DND-41 (cell line): ENCODE results near the gene NPC1L1.
A peak's percentile ranks its signal among the peaks of the same experiment; 100 is the strongest.

Experiments
- ATAC-seq: fragments of 200-7000 bp; cut with Tn5 transposase; 3 replicates; pipeline ENCODE4 v1.9.1; 2021; ENCODE audit warnings: low read depth; ENCODE audit not compliant: insufficient read depth
- DNase-seq: peaks from one replicate; pipeline ENCODE4 v3.0.0-alpha.2; 2020
- H2AFZ ChIP-seq: 2 replicates; pipeline ENCODE4 v1.6.0; 2012; ENCODE audit warnings: low read depth, low read length
- H3K27ac ChIP-seq: 2 replicates; pipeline ENCODE4 v1.5.1; 2012; ENCODE audit warnings: low read length, inconsistent platforms
- H3K27me3 ChIP-seq: fragments of 200-600 bp; sonication (generic); 2 replicates; pipeline ENCODE4 v1.6.0; 2012; ENCODE audit warnings: low read length, mild to moderate bottlenecking, inconsistent platforms; ENCODE audit not compliant: insufficient read depth, poor library complexity
- H3K36me3 ChIP-seq: 2 replicates; pipeline ENCODE4 v1.5.1; 2012; ENCODE audit warnings: low read length, inconsistent platforms; ENCODE audit not compliant: insufficient read depth
- H3K4me1 ChIP-seq: 2 replicates; pipeline ENCODE4 v1.5.1; 2012; ENCODE audit warnings: mild to moderate bottlenecking, low read length; ENCODE audit not compliant: insufficient read depth
- H3K4me2 ChIP-seq: 2 replicates; pipeline ENCODE4 v1.6.0; 2012; ENCODE audit warnings: mild to moderate bottlenecking, moderate library complexity, low read length, inconsistent platforms; ENCODE audit not compliant: insufficient read depth
- H3K4me3 ChIP-seq, 2 experiments: fragments of 200-600 bp in 1 of 2; shearing (Covaris generic) in 1 of 2; 2 replicates each; pipeline ENCODE4 v1.5.1; 2012 to 2016; ENCODE audit warnings: inconsistent platforms in 2 of 2, low read length in 2 of 2, mild to moderate bottlenecking in 2 of 2, low read depth in 1 of 2, moderate library complexity in 1 of 2
- H3K79me2 ChIP-seq: 2 replicates; pipeline ENCODE4 v1.6.0; 2012; ENCODE audit warnings: low read length, inconsistent platforms; ENCODE audit not compliant: insufficient read depth
- H3K9ac ChIP-seq: 2 replicates; pipeline ENCODE4 v1.6.0; 2012; ENCODE audit warnings: low read depth, mild to moderate bottlenecking, inconsistent platforms, low read length, moderate library complexity
- H3K9me3 ChIP-seq: 2 replicates; pipeline ENCODE4 v1.5.1; 2012; ENCODE audit warnings: low read length, moderate library complexity, mild to moderate bottlenecking, inconsistent platforms; ENCODE audit not compliant: insufficient read depth, severe bottlenecking
- H4K20me1 ChIP-seq: 2 replicates; pipeline ENCODE4 v1.6.0; 2012; ENCODE audit warnings: low read length; ENCODE audit not compliant: insufficient read depth
- EZH2 ChIP-seq: IDR thresholded peaks from 3 replicates; pipeline ENCODE4 v1.6.1; 2012; ENCODE audit warnings: borderline replicate concordance, low read depth, mild to moderate bottlenecking, moderate library complexity, low read length, inconsistent platforms; ENCODE audit not compliant: severe bottlenecking
- TF ChIP-seq, protein P1 (sequence below): IDR thresholded peaks from 2 replicates; pipeline ENCODE4 v1.5.1; 2012; ENCODE audit warnings: borderline replicate concordance, low read length, moderate library complexity, mild to moderate bottlenecking; ENCODE audit not compliant: poor library complexity, severe bottlenecking; ENCODE audit errors: extremely low read depth

Gene NPC1L1

DNA sequence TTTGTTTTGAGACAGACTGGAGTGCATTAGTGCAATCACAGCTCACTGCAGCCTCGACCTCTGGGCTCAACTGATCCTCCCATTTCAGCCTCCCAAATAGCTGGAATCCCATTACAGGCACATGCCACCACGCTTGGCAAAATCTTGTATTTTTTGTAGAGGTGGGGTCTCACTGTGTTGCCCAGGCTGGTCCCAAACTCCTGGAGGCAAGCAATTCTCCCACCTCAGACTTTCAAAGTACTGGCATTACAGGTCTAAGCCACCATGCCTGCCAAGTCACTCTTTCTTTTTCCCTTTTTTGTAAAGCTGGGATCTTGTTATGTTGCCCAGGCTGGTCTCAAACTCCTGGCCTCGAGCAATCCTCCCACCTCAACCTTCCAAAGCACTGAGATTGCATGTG lies 8.3 kb upstream of the NPC1L1 start:
- Histone ChIP-seq H3K36me3 (no peaks in the 10 kb centered on the region), H3K4me3 (no peak overlapping the region), H3K9me3 (no peaks in the 10 kb centered on the region), H3K27me3 (peaks cover 10% of the 10 kb centered on the region), H3K9ac (no peak overlapping the region), H3K79me2 (no peaks in the 10 kb centered on the region), H4K20me1 (no peaks in the 10 kb centered on the region), H2AFZ (no peak overlapping the region), H3K4me1 (no peaks in the 10 kb centered on the region), H3K4me2 (no peak overlapping the region), H3K27ac (no peak overlapping the region)
- DNase-seq (no peak), ATAC-seq (no peak)
- TF ChIP-seq, protein P1, sequence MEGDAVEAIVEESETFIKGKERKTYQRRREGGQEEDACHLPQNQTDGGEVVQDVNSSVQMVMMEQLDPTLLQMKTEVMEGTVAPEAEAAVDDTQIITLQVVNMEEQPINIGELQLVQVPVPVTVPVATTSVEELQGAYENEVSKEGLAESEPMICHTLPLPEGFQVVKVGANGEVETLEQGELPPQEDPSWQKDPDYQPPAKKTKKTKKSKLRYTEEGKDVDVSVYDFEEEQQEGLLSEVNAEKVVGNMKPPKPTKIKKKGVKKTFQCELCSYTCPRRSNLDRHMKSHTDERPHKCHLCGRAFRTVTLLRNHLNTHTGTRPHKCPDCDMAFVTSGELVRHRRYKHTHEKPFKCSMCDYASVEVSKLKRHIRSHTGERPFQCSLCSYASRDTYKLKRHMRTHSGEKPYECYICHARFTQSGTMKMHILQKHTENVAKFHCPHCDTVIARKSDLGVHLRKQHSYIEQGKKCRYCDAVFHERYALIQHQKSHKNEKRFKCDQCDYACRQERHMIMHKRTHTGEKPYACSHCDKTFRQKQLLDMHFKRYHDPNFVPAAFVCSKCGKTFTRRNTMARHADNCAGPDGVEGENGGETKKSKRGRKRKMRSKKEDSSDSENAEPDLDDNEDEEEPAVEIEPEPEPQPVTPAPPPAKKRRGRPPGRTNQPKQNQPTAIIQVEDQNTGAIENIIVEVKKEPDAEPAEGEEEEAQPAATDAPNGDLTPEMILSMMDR, result no peak
- no peak for TF ChIP-seq EZH2

DNA sequence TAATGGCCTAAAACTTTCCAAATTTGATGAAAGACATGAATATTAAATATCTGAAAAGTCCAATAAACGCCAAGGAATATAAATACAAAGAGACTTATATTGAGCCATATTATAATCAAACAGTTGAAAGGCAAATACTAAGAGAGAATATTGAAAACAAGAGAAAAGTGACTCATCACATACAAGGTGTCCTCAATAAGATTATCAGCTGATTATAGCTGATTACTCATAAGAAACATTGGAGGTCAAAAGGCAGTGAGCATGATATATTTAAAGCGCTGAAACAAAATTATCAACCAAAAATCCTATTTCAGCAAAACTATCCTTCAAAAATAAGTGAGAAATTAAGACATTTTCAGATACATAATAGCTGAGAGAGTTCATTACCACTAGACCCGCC lies 7.8 kb upstream of the NPC1L1 start:
- TF ChIP-seq EZH2, result no peak
- TF ChIP-seq, protein P1, result no peak
- Histone ChIP-seq H3K4me1 (no peaks in the 10 kb centered on the region), H3K9ac (no peak overlapping the region), H3K4me2 (no peak overlapping the region), H2AFZ (no peak overlapping the region), H4K20me1 (no peaks in the 10 kb centered on the region), H3K36me3 (no peaks in the 10 kb centered on the region), H3K27me3 (peaks cover 10% of the 10 kb centered on the region), H3K27ac (no peak overlapping the region), H3K9me3 (no peaks in the 10 kb centered on the region), H3K79me2 (no peaks in the 10 kb centered on the region), H3K4me3 (no peak overlapping the region)
- DNase-seq (no peak), ATAC-seq (no peak)

DNA sequence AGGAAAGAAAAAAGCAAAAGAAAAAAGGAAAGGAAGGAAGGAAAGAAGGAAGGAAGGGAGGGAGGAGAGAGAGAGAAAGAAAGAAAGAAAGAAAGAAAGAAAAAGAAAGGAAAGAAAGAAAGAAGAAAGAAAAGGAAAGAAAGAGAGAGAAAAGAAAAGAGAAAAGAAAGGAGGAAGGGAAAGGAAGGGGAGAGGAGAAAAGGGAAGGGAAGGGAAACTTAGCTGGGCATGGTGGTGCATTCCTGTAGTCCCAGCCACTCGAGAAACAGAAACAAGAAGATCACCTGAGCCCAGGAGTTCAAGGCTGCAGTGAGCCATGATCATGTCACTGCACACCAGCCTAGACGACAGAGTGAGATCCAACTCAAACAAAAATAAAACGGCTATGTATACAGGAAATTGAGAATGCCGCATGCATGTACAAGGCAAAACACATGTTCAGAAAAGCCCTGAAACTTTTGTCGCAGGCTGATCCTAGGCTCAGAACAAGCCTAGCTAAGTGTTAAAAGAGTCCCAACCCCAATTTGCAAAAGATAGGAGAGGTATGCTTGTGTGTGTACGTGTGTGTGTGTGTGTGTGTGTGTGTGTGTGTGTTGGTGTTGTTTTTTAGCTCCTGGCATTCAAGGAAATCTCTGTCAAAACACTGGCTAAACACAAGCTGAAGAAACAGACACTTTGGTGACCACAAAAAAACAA lies 6.6 kb upstream of the NPC1L1 start:
- Histone ChIP-seq H4K20me1 (no peaks in the 10 kb centered on the region), H3K9ac (no peak overlapping the region), H3K27ac (no peak overlapping the region), H3K4me1 (no peaks in the 10 kb centered on the region), H3K4me2 (no peak overlapping the region), H3K4me3 (no peak overlapping the region), H3K36me3 (no peaks in the 10 kb centered on the region), H3K27me3 (peaks cover 10% of the 10 kb centered on the region), H3K9me3 (no peaks in the 10 kb centered on the region), H3K79me2 (no peaks in the 10 kb centered on the region), H2AFZ (no peak overlapping the region)
- ATAC-seq (0 out of 3 replicates have a peak, but pooled peaks have one; percentile 19), DNase-seq (no peak)
- TF ChIP-seq, protein P1, result no peak
- TF ChIP-seq EZH2, result no peak
